SK-N-SH (cell line): Measurements from ENCODE around the gene PDE8A. TPM values are rescaled to one million over a fixed set of nuclear protein-coding genes. Genes with fewer than 3 reads are reported as not detected.

Experiments used
- CTCF ChIA-PET: fragments of 300-600, 350-600 bp; formaldehyde crosslinking; extraction: SDS; loops from one replicate; lab custom pipeline; 2021; lab: Yijun Ruan, JAX
- POLR2A ChIA-PET: fragments of 350-600 bp; sonication (Branson Sonifier 250); formaldehyde crosslinking; extraction: SDS; loops from one replicate; lab custom pipeline; 2020; ENCODE audit warnings: antibody characterized with exemption, inconsistent platforms; lab: Yijun Ruan, JAX
- DNase-seq: peaks from one replicate; pipeline ENCODE4 v3.0.0; 2012
- H2AFZ ChIP-seq: fragments of 200-600 bp; sonication (generic); 2 replicates; pipeline ENCODE4 v1.8.1; 2016; ENCODE audit warnings: antibody characterized with exemption, mild to moderate bottlenecking, low read depth
- H3F3A ChIP-seq: fragments of 200-600 bp; sonication (generic); replicated peaks from 2 replicates; pipeline ENCODE3; 2016; ENCODE audit warnings: antibody characterized with exemption, mild to moderate bottlenecking; ENCODE audit not compliant: insufficient read depth
- H3K27ac ChIP-seq, 2 experiments: fragments of 200-500 bp in 1 of 2; fragments of 200-600 bp in 1 of 2; sonication (Bioruptor generic) in 1 of 2; sonication (generic), shearing (Covaris generic) in 1 of 2; 2 replicates each; pipeline versions ENCODE4 v1.5.1 to v1.6.1; 2014 to 2016; ENCODE audit warnings: low read depth in 2 of 2, inconsistent platforms in 1 of 2, low read length in 1 of 2, mild to moderate bottlenecking in 1 of 2, mixed read lengths in 1 of 2
- H3K27me3 ChIP-seq: fragments of 200-600 bp; sonication (generic), shearing (Covaris generic); 2 replicates; pipeline ENCODE4 v1.6.1; 2016; ENCODE audit warnings: mixed run types; ENCODE audit not compliant: insufficient read depth
- H3K36me3 ChIP-seq, 2 experiments: fragments of 200-500 bp in 1 of 2; fragments of 200-600 bp in 1 of 2; sonication (Bioruptor generic) in 1 of 2; sonication (generic) in 1 of 2; replicated peaks in 1 of 2; 2 replicates each; pipeline versions ENCODE3 to v1.5.1; 2014 to 2016; ENCODE audit warnings: low read length in 1 of 2, mild to moderate bottlenecking in 1 of 2; ENCODE audit not compliant: insufficient read depth in 2 of 2, control insufficient read depth in 1 of 2
- H3K4me1 ChIP-seq, 2 experiments: fragments of 200-500 bp in 1 of 2; fragments of 200-600 bp in 1 of 2; sonication (Bioruptor generic) in 1 of 2; sonication (generic), shearing (Covaris generic) in 1 of 2; 2 replicates each; pipeline versions ENCODE4 v1.5.1 to v1.6.1; 2014 to 2016; ENCODE audit warnings: low read depth in 1 of 2, low read length in 1 of 2, mixed run types in 1 of 2; ENCODE audit not compliant: insufficient read depth in 2 of 2, control insufficient read depth in 1 of 2
- H3K4me2 ChIP-seq: fragments of 200-600 bp; sonication (generic), shearing (Covaris generic); 2 replicates; pipeline ENCODE4 v1.6.1; 2017; ENCODE audit warnings: mixed run types
- H3K4me3 ChIP-seq, 2 experiments: fragments of 200-500 bp in 1 of 2; fragments of 200-600 bp in 1 of 2; sonication (Bioruptor generic) in 1 of 2; sonication (generic), shearing (Covaris generic) in 1 of 2; 2 replicates each; pipeline versions ENCODE4 v1.5.1 to v1.8.1; 2014 to 2016; ENCODE audit warnings: low read depth in 2 of 2, inconsistent platforms in 1 of 2, low read length in 1 of 2, mild to moderate bottlenecking in 1 of 2, mixed read lengths in 1 of 2, moderate library complexity in 1 of 2
- H3K79me2 ChIP-seq: fragments of 200-600 bp; sonication (generic); 2 replicates; pipeline ENCODE4 v1.8.1; 2017; ENCODE audit warnings: mild to moderate bottlenecking; ENCODE audit not compliant: insufficient read depth
- H3K9ac ChIP-seq: fragments of 200-600 bp; sonication (generic); 2 replicates; pipeline ENCODE4 v1.6.1; 2017; ENCODE audit warnings: mixed run types
- H3K9me2 ChIP-seq: fragments of 200-600 bp; sonication (generic); 2 replicates; pipeline ENCODE4 v1.6.1; 2017; ENCODE audit warnings: mixed run types
- H3K9me3 ChIP-seq: fragments of 200-600 bp; sonication (generic); 2 replicates; pipeline ENCODE4 v1.6.1; 2017; ENCODE audit warnings: mixed run types, mild to moderate bottlenecking, moderate library complexity
- H4K20me1 ChIP-seq: fragments of 200-600 bp; sonication (generic); 2 replicates; pipeline ENCODE4 v1.6.1; 2017; ENCODE audit warnings: mild to moderate bottlenecking, mixed run types; ENCODE audit not compliant: insufficient read depth
- CHD2 ChIP-seq: fragments of 150-350 bp; IDR thresholded peaks from 2 replicates; pipeline ENCODE4 v1.6.1; 2018; ENCODE audit warnings: low read length; ENCODE audit not compliant: partially characterized antibody
- ELF1 ChIP-seq: IDR thresholded peaks from 2 replicates; pipeline ENCODE4 v1.4.0; 2012
- EP300 ChIP-seq, 2 experiments: IDR thresholded peaks; 2 replicates each; pipeline versions ENCODE4 v1.4.0 to v1.6.1; 2012; ENCODE audit warnings: borderline replicate concordance in 1 of 2, low read depth in 1 of 2, low read length in 1 of 2
- EZH2phosphoT487 ChIP-seq: fragments of 200-600 bp; sonication (generic); IDR thresholded peaks from 2 replicates; pipeline ENCODE4 v1.6.1; 2017; ENCODE audit warnings: low read depth, mixed run types, mild to moderate bottlenecking, antibody characterized with exemption, moderate library complexity, borderline replicate concordance
- FOSL2 ChIP-seq: IDR thresholded peaks from 2 replicates; pipeline ENCODE4 v1.4.0; 2012; ENCODE audit warnings: low read depth, mild to moderate bottlenecking, moderate library complexity, borderline replicate concordance
- FOXM1 ChIP-seq: IDR thresholded peaks from 2 replicates; pipeline ENCODE4 v1.4.0; 2012; ENCODE audit warnings: low read depth, mild to moderate bottlenecking
- GABPA ChIP-seq: IDR thresholded peaks from 2 replicates; pipeline ENCODE4 v1.4.0; 2012; ENCODE audit warnings: low read depth, mild to moderate bottlenecking
- GATA2 ChIP-seq: sonication (generic); formaldehyde crosslinking; IDR thresholded peaks from 2 replicates; pipeline ENCODE4 v1.5.0; 2020; ENCODE audit warnings: mild to moderate bottlenecking, missing genetic modification reagents
- IRF3 ChIP-seq: fragments of 150-350 bp; IDR thresholded peaks from 2 replicates; pipeline ENCODE4 v1.6.1; 2016; ENCODE audit warnings: mild to moderate bottlenecking, low read depth, low read length
- JUND ChIP-seq: IDR thresholded peaks from 2 replicates; pipeline ENCODE4 v1.4.0; 2012
- MAX ChIP-seq: IDR thresholded peaks from 2 replicates; pipeline ENCODE4 v1.4.0; 2012; ENCODE audit warnings: low read depth
- MEF2A ChIP-seq: IDR thresholded peaks from 2 replicates; pipeline ENCODE4 v1.4.0; 2012; ENCODE audit warnings: low read depth, borderline replicate concordance
- NFIC ChIP-seq: IDR thresholded peaks from 2 replicates; pipeline ENCODE4 v1.4.0; 2012; ENCODE audit warnings: borderline replicate concordance
- RCOR1 ChIP-seq: fragments of 150-350 bp; IDR thresholded peaks from 2 replicates; pipeline ENCODE4 v1.6.1; 2017; ENCODE audit warnings: antibody characterized with exemption, low read length
- RFX5 ChIP-seq: IDR thresholded peaks from 2 replicates; pipeline ENCODE4 v1.6.1; 2012; ENCODE audit warnings: mild to moderate bottlenecking, improper control_type of control experiment, low read length
- RXRA ChIP-seq: IDR thresholded peaks from 2 replicates; pipeline ENCODE4 v1.4.0; 2012; ENCODE audit warnings: low read depth, mild to moderate bottlenecking, borderline replicate concordance
- SIN3A ChIP-seq: IDR thresholded peaks from 2 replicates; pipeline ENCODE4 v1.6.1; 2012; ENCODE audit warnings: low read depth, mild to moderate bottlenecking, low read length, moderate library complexity, borderline replicate concordance
- SMC3 ChIP-seq: IDR thresholded peaks from 2 replicates; pipeline ENCODE4 v1.6.1; 2012; ENCODE audit warnings: low read depth, low read length, improper control_type of control experiment
- TAF1 ChIP-seq: IDR thresholded peaks from 2 replicates; pipeline ENCODE4 v1.6.1; 2012; ENCODE audit warnings: low read depth, mild to moderate bottlenecking, low read length, moderate library complexity, borderline replicate concordance
- TCF12 ChIP-seq: IDR thresholded peaks from 2 replicates; pipeline ENCODE4 v1.4.0; 2012
- TEAD4 ChIP-seq: IDR thresholded peaks from 2 replicates; pipeline ENCODE4 v1.4.0; 2012; ENCODE audit warnings: mild to moderate bottlenecking, borderline replicate concordance; ENCODE audit not compliant: insufficient read depth
- YY1 ChIP-seq: IDR thresholded peaks from 2 replicates; pipeline ENCODE4 v1.4.0; 2012; ENCODE audit warnings: low read depth, mild to moderate bottlenecking
- WGBS: methylation state at CpG from one replicate; pipeline ENCODE4 v1.1.6; 2017; ENCODE audit warnings: low lambda C conversion rate; 5-methylcytosine and 5-hydroxymethylcytosine counted together
- polyA plus RNA-seq, 3 experiments: library from polyadenylated mRNA; depleted of rRNA; stranded (reverse); fragments of >200 nt; gene quantifications; 2 replicates each; pipeline ENCODE4 v1.2.3, GENCODE V29; 2012
- TF ChIP-seq, protein P1 (sequence below): IDR thresholded peaks from 2 replicates; pipeline ENCODE4; 2012
- TF ChIP-seq, protein P2 (sequence below): IDR thresholded peaks from 2 replicates; pipeline ENCODE4 v1.6.1; 2012; ENCODE audit warnings: mild to moderate bottlenecking, low read depth, low read length, moderate library complexity

PDE8A gene
- polyA plus RNA-seq, 1 of the 3 experiments (the other 2 are of a cell fraction) = 13.4 TPM

DNA sequence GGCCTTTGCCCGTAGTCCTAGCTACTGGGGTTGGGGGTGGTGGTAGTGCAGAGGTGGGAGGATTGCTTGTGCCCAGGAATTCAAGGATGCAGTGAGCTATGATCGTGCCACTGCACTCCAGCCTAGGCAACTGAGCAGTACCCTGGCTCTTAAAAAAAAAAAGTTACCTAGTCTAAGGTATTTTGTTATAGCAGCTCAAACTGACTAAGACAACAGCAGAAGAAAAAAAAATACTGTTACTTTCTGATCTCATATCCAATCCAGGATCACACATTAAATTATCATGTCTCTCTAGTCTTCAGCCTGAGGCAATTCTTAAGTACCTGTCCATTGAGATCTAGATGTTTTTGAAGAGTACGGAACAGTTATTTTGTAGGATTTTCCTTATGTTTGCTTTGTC is 39.8 kb downstream of the PDE8A start:
- Histone ChIP-seq H3F3A (no peaks in the 10 kb centered on the region), H3K9ac (no peak overlapping the region), H2AFZ (no peak overlapping the region), H3K4me1 (peaks cover 6 to 18% of the 10 kb centered on the region in 2 experiments; a peak in 3 of 4 replicates), H3K4me2 (no peak overlapping the region), H3K36me3 (no peaks in the 10 kb centered on the region), H3K4me3 (no peak overlapping the region), H3K79me2 (peaks cover 86% of the 10 kb centered on the region), H3K9me2 (no peaks in the 10 kb centered on the region), H3K9me3 (no peaks in the 10 kb centered on the region), H3K27me3 (no peaks in the 10 kb centered on the region), H4K20me1 (peaks cover 46% of the 10 kb centered on the region), H3K27ac (no peak overlapping the region)
- no peak for DNase-seq
- TF ChIP-seq, protein P1, sequence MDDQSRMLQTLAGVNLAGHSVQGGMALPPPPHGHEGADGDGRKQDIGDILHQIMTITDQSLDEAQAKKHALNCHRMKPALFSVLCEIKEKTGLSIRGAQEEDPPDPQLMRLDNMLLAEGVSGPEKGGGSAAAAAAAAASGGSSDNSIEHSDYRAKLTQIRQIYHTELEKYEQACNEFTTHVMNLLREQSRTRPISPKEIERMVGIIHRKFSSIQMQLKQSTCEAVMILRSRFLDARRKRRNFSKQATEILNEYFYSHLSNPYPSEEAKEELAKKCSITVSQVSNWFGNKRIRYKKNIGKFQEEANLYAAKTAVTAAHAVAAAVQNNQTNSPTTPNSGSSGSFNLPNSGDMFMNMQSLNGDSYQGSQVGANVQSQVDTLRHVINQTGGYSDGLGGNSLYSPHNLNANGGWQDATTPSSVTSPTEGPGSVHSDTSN = no peak
- TF ChIP-seq JUND (no peak), CHD2 (no peak), MEF2A (no peak), MAX (no peak), EP300 (IDR thresholded peaks at IDR 0.05; ENCODE audit: borderline replicate concordance in 1 of 2, low read depth in 1 of 2, low read length in 1 of 2) (no peak), RXRA (no peak), RFX5 (no peak), RCOR1 (no peak), FOXM1 (no peak), EZH2phosphoT487 (no peak), SMC3 (no peak), FOSL2 (no peak), GABPA (no peak), YY1 (no peak), TCF12 (no peak), TEAD4 (no peak), ELF1 (no peak), NFIC (no peak)
- POLR2A ChIA-PET = no interaction called here
- CTCF ChIA-PET = interaction anchor here (0.7 to 2.3 kb wide), 3 partner anchors 10 to 14 kb away, joined by 3 to 8 read pairs (median 3); no protein-coding TSS in a partner anchor
- WGBS = 96% methylated on average over 3 of the region's 3 CpGs

- H3K36me3 ChIP-seq = no peaks in the 10 kb centered on the region
- peaks cover 48% of the 10 kb centered on the region for H4K20me1 ChIP-seq
- no peaks in the 10 kb centered on the region for H3K9me3 ChIP-seq
- H3K4me3 ChIP-seq = no peak overlapping the region
- no peak for TF ChIP-seq GATA2
- TF ChIP-seq EZH2phosphoT487 = no peak
- no peak for TF ChIP-seq NFIC
- TF ChIP-seq, protein P2, sequence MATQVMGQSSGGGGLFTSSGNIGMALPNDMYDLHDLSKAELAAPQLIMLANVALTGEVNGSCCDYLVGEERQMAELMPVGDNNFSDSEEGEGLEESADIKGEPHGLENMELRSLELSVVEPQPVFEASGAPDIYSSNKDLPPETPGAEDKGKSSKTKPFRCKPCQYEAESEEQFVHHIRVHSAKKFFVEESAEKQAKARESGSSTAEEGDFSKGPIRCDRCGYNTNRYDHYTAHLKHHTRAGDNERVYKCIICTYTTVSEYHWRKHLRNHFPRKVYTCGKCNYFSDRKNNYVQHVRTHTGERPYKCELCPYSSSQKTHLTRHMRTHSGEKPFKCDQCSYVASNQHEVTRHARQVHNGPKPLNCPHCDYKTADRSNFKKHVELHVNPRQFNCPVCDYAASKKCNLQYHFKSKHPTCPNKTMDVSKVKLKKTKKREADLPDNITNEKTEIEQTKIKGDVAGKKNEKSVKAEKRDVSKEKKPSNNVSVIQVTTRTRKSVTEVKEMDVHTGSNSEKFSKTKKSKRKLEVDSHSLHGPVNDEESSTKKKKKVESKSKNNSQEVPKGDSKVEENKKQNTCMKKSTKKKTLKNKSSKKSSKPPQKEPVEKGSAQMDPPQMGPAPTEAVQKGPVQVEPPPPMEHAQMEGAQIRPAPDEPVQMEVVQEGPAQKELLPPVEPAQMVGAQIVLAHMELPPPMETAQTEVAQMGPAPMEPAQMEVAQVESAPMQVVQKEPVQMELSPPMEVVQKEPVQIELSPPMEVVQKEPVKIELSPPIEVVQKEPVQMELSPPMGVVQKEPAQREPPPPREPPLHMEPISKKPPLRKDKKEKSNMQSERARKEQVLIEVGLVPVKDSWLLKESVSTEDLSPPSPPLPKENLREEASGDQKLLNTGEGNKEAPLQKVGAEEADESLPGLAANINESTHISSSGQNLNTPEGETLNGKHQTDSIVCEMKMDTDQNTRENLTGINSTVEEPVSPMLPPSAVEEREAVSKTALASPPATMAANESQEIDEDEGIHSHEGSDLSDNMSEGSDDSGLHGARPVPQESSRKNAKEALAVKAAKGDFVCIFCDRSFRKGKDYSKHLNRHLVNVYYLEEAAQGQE = no peak
- TF ChIP-seq TAF1 = no peak
- TF ChIP-seq MAX = no peak
- TF ChIP-seq FOXM1 = no peak
- no peak for TF ChIP-seq SIN3A
- no peak for TF ChIP-seq IRF3
- no peak for TF ChIP-seq GABPA
- no peak for TF ChIP-seq ELF1
- TF ChIP-seq RXRA = no peak
- CTCF ChIA-PET = interaction anchor here (2.3 kb wide), 1 partner anchor 16 kb away, joined by 8 read pairs; no protein-coding TSS in a partner anchor
- H3K9me2 ChIP-seq = no peaks in the 10 kb centered on the region
- no peak overlapping the region for H3K9ac ChIP-seq
- peaks cover 5% of the 10 kb centered on the region for H3F3A ChIP-seq
- H2AFZ ChIP-seq = no peak overlapping the region
- no peak for DNase-seq
- no peak overlapping the region for H3K27ac ChIP-seq
- H3K4me2 ChIP-seq = no peak overlapping the region
- peaks cover 17 to 18% of the 10 kb centered on the region in 2 experiments; a peak in 3 of 4 replicates for H3K4me1 ChIP-seq
- POLR2A ChIA-PET = no interaction called here
- 95% methylated on average over 6 of the region's 6 CpGs for WGBS
- no peaks in the 10 kb centered on the region for H3K27me3 ChIP-seq
- peaks cover 86% of the 10 kb centered on the region for H3K79me2 ChIP-seq
These were observed 41.3 kb downstream of the PDE8A start for GRCh38 chr15:85022860-85023403.
